Panc1 (cell line): ENCODE measurements around the gene LRMDA.

Source experiments
- POLR2AphosphoS5 ChIP-seq: IDR thresholded peaks from 2 replicates; pipeline ENCODE4 v1.6.1; 2012; ENCODE audit warnings: mild to moderate bottlenecking, low read depth, low read length, moderate library complexity
- REST ChIP-seq, 2 experiments: IDR thresholded peaks; 2 replicates each; pipeline ENCODE4 v1.6.1; 2011 to 2012; ENCODE audit warnings: low read depth in 2 of 2, control low read depth in 1 of 2, low read length in 1 of 2, mild to moderate bottlenecking in 1 of 2, moderate library complexity in 1 of 2; ENCODE audit not compliant: insufficient read depth in 1 of 2
- TF ChIP-seq, protein P1 (sequence below): fragments of 450-650 bp; IDR thresholded peaks from 2 replicates; pipeline ENCODE4 v1.5.1; 2017; ENCODE audit warnings: mild to moderate bottlenecking

DNA sequence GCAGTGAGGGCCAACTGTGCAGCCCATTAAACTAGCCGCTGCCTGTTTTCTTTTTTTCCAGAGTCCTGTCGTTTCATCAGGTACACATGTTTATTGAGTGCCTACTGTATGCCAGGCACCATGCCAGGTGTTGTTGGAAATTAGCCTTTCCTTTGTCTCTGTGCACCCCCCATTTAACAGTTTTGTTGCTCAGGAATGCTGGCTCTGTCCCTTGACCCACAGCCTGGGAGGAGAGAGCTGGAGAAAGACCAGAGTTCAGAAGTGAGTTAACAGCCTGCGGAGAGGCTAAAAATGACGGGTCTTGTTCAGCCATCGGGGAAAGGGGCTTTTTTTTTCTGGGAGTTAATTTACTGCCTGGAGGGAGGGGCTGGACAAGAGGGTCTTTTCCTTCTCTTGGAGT is 1.3 kb downstream of the LRMDA start:
- TF ChIP-seq, protein P1, sequence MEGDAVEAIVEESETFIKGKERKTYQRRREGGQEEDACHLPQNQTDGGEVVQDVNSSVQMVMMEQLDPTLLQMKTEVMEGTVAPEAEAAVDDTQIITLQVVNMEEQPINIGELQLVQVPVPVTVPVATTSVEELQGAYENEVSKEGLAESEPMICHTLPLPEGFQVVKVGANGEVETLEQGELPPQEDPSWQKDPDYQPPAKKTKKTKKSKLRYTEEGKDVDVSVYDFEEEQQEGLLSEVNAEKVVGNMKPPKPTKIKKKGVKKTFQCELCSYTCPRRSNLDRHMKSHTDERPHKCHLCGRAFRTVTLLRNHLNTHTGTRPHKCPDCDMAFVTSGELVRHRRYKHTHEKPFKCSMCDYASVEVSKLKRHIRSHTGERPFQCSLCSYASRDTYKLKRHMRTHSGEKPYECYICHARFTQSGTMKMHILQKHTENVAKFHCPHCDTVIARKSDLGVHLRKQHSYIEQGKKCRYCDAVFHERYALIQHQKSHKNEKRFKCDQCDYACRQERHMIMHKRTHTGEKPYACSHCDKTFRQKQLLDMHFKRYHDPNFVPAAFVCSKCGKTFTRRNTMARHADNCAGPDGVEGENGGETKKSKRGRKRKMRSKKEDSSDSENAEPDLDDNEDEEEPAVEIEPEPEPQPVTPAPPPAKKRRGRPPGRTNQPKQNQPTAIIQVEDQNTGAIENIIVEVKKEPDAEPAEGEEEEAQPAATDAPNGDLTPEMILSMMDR, result no peak
- TF ChIP-seq POLR2AphosphoS5 (no peak), REST (IDR thresholded peaks at IDR 0.05; ENCODE audit: insufficient read depth in 1 of 2, low read depth in 2 of 2, low read length in 1 of 2) (no peak)
